NCI-H748 (cell line): ENCODE results near the gene TREML4.
A peak's percentile ranks its signal among the peaks of the same experiment; 100 is the strongest.
"Not testable (repeated sequence)": the region's sequence is repeated elsewhere in the genome, so short reads cannot be mapped to it uniquely, and the experiment has no call there.

ENCODE experiments used
- DNase-seq: peaks from one replicate; lab custom pipeline; 2025; ENCODE audit not compliant: unreplicated experiment; lab: John Stamatoyannopoulos, UW

TREML4 gene

GRCh38 chr6:41228096-41228495, at the start of gene TREML4:
TREML4 (plus strand) TSS chr6:41228349; CDS start chr6:41228428, 79 bp downstream.
- no peak for DNase-seq

- no peak for DNase-seq
Observed at GRCh38 chr6:41179163-41179562, 49.0 kb upstream of the TREML4 start.

GRCh38 chr6:41181566-41181965, 46.6 kb upstream of the TREML4 start:
- no peak for DNase-seq

GRCh38 chr6:41182069-41183034, 45.8 kb upstream of the TREML4 start:
- DNase-seq: peak; percentile 50

GRCh38 chr6:41184761-41185160, 43.4 kb upstream of the TREML4 start:
- DNase-seq: no peak

GRCh38 chr6:41186031-41186562, 42.1 kb upstream of the TREML4 start:
- no peak for DNase-seq

- DNase-seq: peak; percentile 56
Observed at GRCh38 chr6:41187924-41188886, 39.9 kb upstream of the TREML4 start.

- DNase-seq: not testable (repeated sequence)
Observed at GRCh38 chr6:41189046-41189445, 39.1 kb upstream of the TREML4 start.

GRCh38 chr6:41189967-41190366, 38.2 kb upstream of the TREML4 start:
- DNase-seq: no peak

- DNase-seq: no peak
Observed at GRCh38 chr6:41190791-41191190, 37.4 kb upstream of the TREML4 start.

GRCh38 chr6:41191569-41191968, 36.6 kb upstream of the TREML4 start:
- no peak for DNase-seq

GRCh38 chr6:41193171-41193734, 34.9 kb upstream of the TREML4 start:
- no peak for DNase-seq

- DNase-seq: no peak
Observed at GRCh38 chr6:41193884-41194283, 34.3 kb upstream of the TREML4 start.

- no peak for DNase-seq
Observed at GRCh38 chr6:41194386-41194785, 33.8 kb upstream of the TREML4 start.

- no peak for DNase-seq
Observed at GRCh38 chr6:41197234-41197633, 30.9 kb upstream of the TREML4 start.

GRCh38 chr6:41199552-41200246, 28.4 kb upstream of the TREML4 start:
- no peak for DNase-seq

GRCh38 chr6:41200296-41200900, 27.8 kb upstream of the TREML4 start:
- no peak for DNase-seq

- DNase-seq: peak; percentile 18
Observed at GRCh38 chr6:41200901-41201763, 27.0 kb upstream of the TREML4 start, which contains the start of gene TREML2. TREML2 (minus strand) TSS chr6:41201149; CDS start chr6:41201008, 141 bp downstream.

GRCh38 chr6:41201764-41202173, 26.4 kb upstream of the TREML4 start:
- no peak for DNase-seq
